Erythroblast (primary cell): ENCODE data around the gene DGKA.

Experiments used
- GATA1 ChIP-seq: IDR thresholded peaks from 2 replicates; pipeline ENCODE4 v1.6.1; 2011; ENCODE audit warnings: low read depth, mild to moderate bottlenecking, control low read depth, low read length, moderate library complexity
- POLR2A ChIP-seq: IDR thresholded peaks from 2 replicates; pipeline ENCODE4 v1.6.1; 2011; ENCODE audit warnings: mild to moderate bottlenecking, low read length

GRCh38 chr12:55922126-55922525 lies 8.8 kb upstream of the DGKA start:
- TF ChIP-seq POLR2A (no peak), GATA1 (no peak)
